Peyer's patch (tissue), 4 donors: Measurements from ENCODE around the gene GNG11.

Experiments used
- CTCF ChIP-seq, 6 experiments: fragments of 450-650 bp in 4 of 6; fragments of 200-600 bp in 2 of 6; sonication (generic) in 1 of 6; IDR thresholded peaks; one replicate each; pipeline ENCODE4 v1.5.1; 2017 to 2019; ENCODE audit warnings: antibody characterized with exemption in 6 of 6, mild to moderate bottlenecking in 3 of 6, moderate library complexity in 1 of 6
- POLR2A ChIP-seq, 2 donors: fragments of 450-650 bp; IDR thresholded peaks; one replicate each; pipeline ENCODE4 v1.5.1; 2017; ENCODE audit warnings: antibody characterized with exemption in 2 of 2, mild to moderate bottlenecking in 2 of 2, moderate library complexity in 2 of 2

GRCh38 chr7:93964262-93964661 lies 42.7 kb downstream of the GNG11 start:
- TF ChIP-seq CTCF (IDR thresholded peaks at IDR 0.05), result no peak
- TF ChIP-seq POLR2A (IDR thresholded peaks at IDR 0.05), result no peak
